HepG2 (cell line): ENCODE results near the gene ACACA. TPM values are rescaled to one million over a fixed set of nuclear protein-coding genes. Genes with fewer than 3 reads are reported as not detected.
"Not testable (repeated sequence)": the region's sequence is repeated elsewhere in the genome, so short reads cannot be mapped to it uniquely, and the experiment has no call there.

ENCODE experiments used
- ATAC-seq: fragments of 200-7000 bp; cut with Tn5 transposase; 3 replicates; pipeline ENCODE4 v1.9.1; 2020; ENCODE audit warnings: mild to moderate bottlenecking, moderate library complexity
- BruUV-seq: library from RNA; stranded (reverse); fragments of 400-500 nt; replicated peaks from 2 replicates; lab custom pipeline; 2021; lab: Mats Ljungman, UMichigan
- CTCF ChIA-PET: fragments of 300-600 bp; formaldehyde crosslinking; extraction: SDS; loops from one replicate; lab custom pipeline; 2021; ENCODE audit warnings: low total read pairs, inconsistent platforms, low intra/inter-chr PET ratio; lab: Yijun Ruan, JAX
- POLR2A ChIA-PET: fragments of 350-600 bp; sonication (Branson Sonifier 250); formaldehyde crosslinking; loops from one replicate; lab custom pipeline; 2020; ENCODE audit warnings: antibody characterized with exemption, inconsistent platforms; lab: Yijun Ruan, JAX
- DNase-seq: peaks from one replicate; pipeline ENCODE4 v3.0.0-alpha.2; 2015; ENCODE audit warnings: low spot score
- FAIRE-seq: peaks from 3 replicates; lab custom pipeline; 2011; peaks lifted over from hg19 to GRCh38; lab: Jason Lieb, UNC
- H2AFZ ChIP-seq: one replicate; pipeline ENCODE4 v1.6.1; 2011; ENCODE audit warnings: low read length, inconsistent platforms
- H3K27ac ChIP-seq: fragments of 300-600 bp; 3 replicates; pipeline ENCODE4 v1.8.0; 2011; ENCODE audit warnings: mixed run types, mild to moderate bottlenecking, mixed read lengths, low read length, inconsistent platforms; ENCODE audit not compliant: insufficient read depth; ENCODE audit errors: extremely low read length
- H3K27me3 ChIP-seq, 2 experiments: fragments of 200-600 bp in 1 of 2; 2 replicates in 1 of 2; 3 replicates in 1 of 2; pipeline versions ENCODE4 v1.6.0 to v1.8.0; 2011; ENCODE audit warnings: low read length in 2 of 2, mild to moderate bottlenecking in 2 of 2, moderate library complexity in 2 of 2, inconsistent platforms in 1 of 2; ENCODE audit not compliant: insufficient read depth in 2 of 2, control insufficient read depth in 1 of 2
- H3K36me3 ChIP-seq, 2 experiments: fragments of 200-600 bp in 1 of 2; replicated peaks in 1 of 2; 2 replicates in 1 of 2; 3 replicates in 1 of 2; pipeline versions ENCODE4 v1.5.1 to v1.8.0; 2011; ENCODE audit warnings: low read length in 2 of 2, inconsistent platforms in 1 of 2; ENCODE audit not compliant: insufficient read depth in 2 of 2, control insufficient read depth in 1 of 2
- H3K4me1 ChIP-seq: 2 replicates; pipeline ENCODE4 v1.5.1; 2012; ENCODE audit warnings: low read length, inconsistent platforms; ENCODE audit not compliant: insufficient read depth
- H3K4me2 ChIP-seq: 2 replicates; pipeline ENCODE4 v1.6.0; 2011; ENCODE audit warnings: low read depth, low read length, inconsistent platforms
- H3K4me3 ChIP-seq, 3 experiments: fragments of 200-600 bp in 1 of 3; sonication (generic), shearing (Covaris generic) in 1 of 3; replicated peaks in 1 of 3; 2 replicates each; pipeline ENCODE4 v1.5.1; 2011 to 2016; ENCODE audit warnings: low read length in 3 of 3, inconsistent platforms in 2 of 3, low read depth in 2 of 3, mild to moderate bottlenecking in 2 of 3, control low read depth in 1 of 3, mixed read lengths in 1 of 3; ENCODE audit not compliant: insufficient read depth in 1 of 3
- H3K79me2 ChIP-seq: one replicate; pipeline ENCODE4 v1.6.1; 2011; ENCODE audit warnings: low read length, inconsistent platforms; ENCODE audit not compliant: insufficient read depth
- H3K9ac ChIP-seq: 2 replicates; pipeline ENCODE4 v1.6.0; 2011; ENCODE audit warnings: mild to moderate bottlenecking, low read depth, low read length, inconsistent platforms; ENCODE audit not compliant: insufficient read depth
- H3K9me3 ChIP-seq: 2 replicates; pipeline ENCODE4 v1.5.1; 2012; ENCODE audit warnings: mild to moderate bottlenecking, low read length
- H4K20me1 ChIP-seq: 2 replicates; pipeline ENCODE4 v1.6.0; 2011; ENCODE audit warnings: inconsistent platforms, mild to moderate bottlenecking, low read length, moderate library complexity; ENCODE audit not compliant: insufficient read depth
- ZSCAN25 ChIP-seq: sonication (generic); formaldehyde crosslinking; IDR thresholded peaks from 2 replicates; pipeline ENCODE4 v1.8.0; 2022; ENCODE audit warnings: mild to moderate bottlenecking, missing genetic modification reagents
- WGBS: methylation state at CpG from one replicate; pipeline ENCODE4 v1.1.6; 2017; ENCODE audit warnings: low lambda C conversion rate; 5-methylcytosine and 5-hydroxymethylcytosine counted together
- in situ Hi-C: cut with HindIII; loops from 2 replicates; pipeline ENCODE4 v1.10.0; 2017; ENCODE audit warnings: low pct_unique_long_range_greater_than_20kb; ENCODE audit not compliant: extremely low pct_ligation_motif_present
- intact Hi-C: fragments of 100-400 bp; cut with micrococcal nuclease; formaldehyde crosslinking; loops from one replicate; pipeline ENCODE4 v1.10.0; 2022; ENCODE audit not compliant: unreplicated experiment
- polyA plus RNA-seq, 8 experiments: library from polyadenylated mRNA; depleted of rRNA in 3 of 8; stranded (reverse) in 7 of 8; unstranded in 1 of 8; fragments of >200 nt; fragmentation: Illumina TruSeq in 4 of 8; extraction: Trizol in 4 of 8; gene quantifications; 2 replicates each; pipeline versions ENCODE4 v1.2.1 to v1.2.3, GENCODE V29; 2011 to 2016; ENCODE audit warnings: low read depth in 4 of 8, missing spikeins in 1 of 8, mixed read lengths in 1 of 8; ENCODE audit not compliant: insufficient read depth in 1 of 8
- total RNA-seq, 5 experiments: library from RNA; depleted of rRNA; stranded (reverse); fragments of >200 nt; fragmentation: Illumina TruSeq; extraction: Trizol; gene quantifications; 2 replicates each; pipeline ENCODE4 v1.2.3, GENCODE V29; 2016; ENCODE audit warnings: low read depth in 1 of 5

Gene ACACA
- total and polyA plus RNA-seq, 2 of the 13 experiments (the other 11 are each of a cell fraction or from before 2014, with no cell fraction given): 39.2 to 47.2 TPM

DNA sequence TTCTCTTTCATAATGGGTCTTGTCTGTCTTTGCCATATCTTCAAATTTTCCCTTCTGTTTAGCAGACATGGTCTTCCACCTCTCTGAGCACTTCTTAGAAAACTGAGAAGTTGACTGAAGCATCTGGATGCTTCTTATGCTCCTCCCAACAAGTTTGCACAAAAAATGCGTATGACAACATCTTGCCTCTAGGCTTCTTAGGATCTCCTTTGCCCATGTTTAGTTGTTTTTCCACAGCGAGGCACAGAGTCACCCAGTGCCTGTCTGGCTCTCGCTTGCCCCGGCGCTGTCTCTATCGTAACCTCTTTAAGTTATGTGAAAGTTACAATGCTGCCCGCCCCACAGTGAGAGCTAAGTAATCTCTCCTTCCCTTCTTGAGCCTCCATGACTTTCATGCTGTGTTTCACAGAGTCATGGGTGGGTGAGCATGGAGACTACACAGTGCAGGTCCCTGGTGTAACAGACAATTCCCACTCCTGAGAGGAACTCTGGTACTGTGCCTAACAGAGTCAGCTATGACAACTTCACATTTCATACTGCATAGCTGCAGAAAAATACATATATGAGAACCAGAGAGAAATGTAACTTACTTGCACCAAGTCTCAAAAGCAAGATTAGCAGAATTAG, 262.4 kb downstream of the ACACA start:
- Histone ChIP-seq H3K4me1 (peaks cover 30% of the 10 kb centered on the region), H3K9ac (no peak overlapping the region), H3K4me3 (no peak overlapping the region), H3K9me3 (no peaks in the 10 kb centered on the region), H2AFZ (no peak overlapping the region), H3K27ac (no peak overlapping the region), H3K4me2 (no peak overlapping the region), H4K20me1 (no peaks in the 10 kb centered on the region), H3K79me2 (no peaks in the 10 kb centered on the region), H3K27me3 (no peaks in the 10 kb centered on the region), H3K36me3 (peaks cover 6 to 36% of the 10 kb centered on the region in 2 experiments)
- in situ Hi-C loops: no loop called here
- POLR2A ChIA-PET: no interaction called here
- FAIRE-seq (no peak), ATAC-seq (no peak), DNase-seq (no peak)
- TF ChIP-seq ZSCAN25 (CRISPR knock-in tag): no peak
- WGBS: over 99% methylated on average over 7 of the region's 7 CpGs
- no TSS peak for BruUV-seq
- intact Hi-C loops: no loop called here
- CTCF ChIA-PET: no interaction called here

DNA sequence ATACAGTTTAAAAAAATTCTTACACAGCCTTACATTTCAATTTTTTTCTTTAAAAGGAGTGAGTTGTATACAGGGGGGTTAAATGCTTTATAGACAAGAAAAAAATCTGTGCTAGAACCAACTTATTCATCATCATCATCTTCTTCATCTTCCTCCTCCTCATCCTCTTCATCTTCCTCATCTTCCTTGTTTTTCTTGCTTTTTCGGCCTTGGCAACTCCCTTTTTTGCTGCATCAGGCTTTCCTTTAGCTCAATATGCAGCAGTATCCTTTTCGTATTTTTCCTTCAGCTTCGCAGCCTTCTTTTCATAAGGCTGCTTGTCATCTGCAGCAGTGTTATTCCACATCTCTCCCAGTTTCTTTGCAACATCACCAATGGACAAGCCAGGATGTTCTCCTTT, 263.1 kb downstream of the ACACA start:
- FAIRE-seq, CTCF ChIA-PET, BruUV-seq: not testable (repeated sequence)

More for the DNA sequence above, 263.1 kb downstream of the ACACA start:
- H4K20me1 ChIP-seq, H3K27me3 ChIP-seq, POLR2A ChIA-PET, H3K9ac ChIP-seq, ATAC-seq, DNase-seq, H3K9me3 ChIP-seq, H3K4me3 ChIP-seq, intact Hi-C loops, H3K4me2 ChIP-seq, H3K27ac ChIP-seq, H2AFZ ChIP-seq, H3K79me2 ChIP-seq, in situ Hi-C loops: not testable (repeated sequence)
- Histone ChIP-seq H3K36me3 (peaks cover 6 to 36% of the 10 kb centered on the region in 2 experiments), H3K4me1 (peaks cover 24% of the 10 kb centered on the region)
- 100% methylated on average over 3 of the region's 3 CpGs for WGBS
